Mucosa of rectum (tissue), 2 donors: Measurements from ENCODE around the gene MAP3K5.

Experiments
- H3K27ac ChIP-seq, 2 donors: one replicate each; pipeline ENCODE4 v1.7.0; 2013; ENCODE audit warnings: inconsistent platforms in 2 of 2, low read depth in 2 of 2, low read length in 2 of 2
- H3K27me3 ChIP-seq, 2 donors: one replicate each; pipeline ENCODE4 v1.7.0; 2013; ENCODE audit warnings: low read length in 2 of 2; ENCODE audit not compliant: control insufficient read depth in 2 of 2, insufficient read depth in 2 of 2
- H3K36me3 ChIP-seq, 2 donors: one replicate each; pipeline ENCODE4 v1.7.0; 2013; ENCODE audit warnings: low read length in 2 of 2; ENCODE audit not compliant: control insufficient read depth in 2 of 2, insufficient read depth in 2 of 2
- H3K4me1 ChIP-seq, 2 donors: one replicate each; pipeline ENCODE4 v1.7.0; 2013; ENCODE audit warnings: low read length in 2 of 2, mild to moderate bottlenecking in 1 of 2; ENCODE audit not compliant: control insufficient read depth in 2 of 2, insufficient read depth in 2 of 2
- H3K4me3 ChIP-seq, 2 donors: one replicate each; pipeline ENCODE4 v1.7.0; 2013; ENCODE audit warnings: low read length in 2 of 2
- H3K9ac ChIP-seq, 2 donors: one replicate each; pipeline ENCODE4 v1.7.0; 2013; ENCODE audit warnings: low read length in 2 of 2, low read depth in 1 of 2, mild to moderate bottlenecking in 1 of 2
- H3K9me3 ChIP-seq, 2 donors: one replicate each; pipeline ENCODE4 v1.7.0; 2013; ENCODE audit warnings: low read length in 2 of 2; ENCODE audit not compliant: control insufficient read depth in 2 of 2
- donor health status: healthy.
- donor health status: Normal muscosa, but diverticular disease.

Gene MAP3K5

GRCh38 chr6:136792410-136793262 lies at the start of gene MAP3K5:
Gene MAP3K5, minus strand, starts transcription at chr6:136792477. Its CDS starts 320 bp downstream, at chr6:136792157.
- H3K36me3 ChIP-seq, result no peaks in the 10 kb centered on the region
- peak within 1 kb of the TSS; percentile 95 to 99 for H3K4me3 ChIP-seq
- H3K27me3 ChIP-seq, result no peaks in the 10 kb centered on the region
- peak within 1 kb of the TSS; percentile 94 to 96 for H3K9ac ChIP-seq
- H3K27ac ChIP-seq, result peak within 1 kb of the TSS; percentile 97 to 98
- no peaks in the 10 kb centered on the region for H3K9me3 ChIP-seq
- H3K4me1 ChIP-seq, result peaks cover 11 to 14% of the 10 kb centered on the region in 2 donors

GRCh38 chr6:136840276-136841001 lies 48.2 kb upstream of the MAP3K5 start:
- no peaks in the 10 kb centered on the region for H3K4me1 ChIP-seq
- H3K27ac ChIP-seq, result no peak overlapping the region
- no peaks in the 10 kb centered on the region for H3K9me3 ChIP-seq
- H3K9ac ChIP-seq, result no peak overlapping the region
- no peaks in the 10 kb centered on the region for H3K27me3 ChIP-seq
- H3K36me3 ChIP-seq, result peaks cover 2 to 5% of the 10 kb centered on the region in 2 donors
- H3K4me3 ChIP-seq, result no peak overlapping the region

- no peak overlapping the region for H3K9ac ChIP-seq
- no peaks in the 10 kb centered on the region for H3K4me1 ChIP-seq
- no peaks in the 10 kb centered on the region for H3K27me3 ChIP-seq
- H3K36me3 ChIP-seq, result peaks cover 5 to 19% of the 10 kb centered on the region in 2 donors
- H3K4me3 ChIP-seq, result no peak overlapping the region
- H3K9me3 ChIP-seq, result peaks cover 0 to 10% of the 10 kb centered on the region in 2 donors
- no peak overlapping the region for H3K27ac ChIP-seq
Measured at GRCh38 chr6:136831873-136832562, 39.7 kb upstream of the MAP3K5 start.

GRCh38 chr6:136826216-136826615 lies 33.9 kb upstream of the MAP3K5 start:
- Histone ChIP-seq H3K27me3 (no peaks in the 10 kb centered on the region), H3K4me3 (no peak overlapping the region), H3K27ac (no peak overlapping the region), H3K9ac (no peak overlapping the region), H3K4me1 (peaks cover 4 to 9% of the 10 kb centered on the region in 2 donors), H3K36me3 (peaks cover 4 to 19% of the 10 kb centered on the region in 2 donors), H3K9me3 (no peaks in the 10 kb centered on the region)

- Histone ChIP-seq H3K9me3 (no peaks in the 10 kb centered on the region), H3K9ac (peak overlapping the region; percentile 42 to 82), H3K36me3 (peaks cover under 1 to 10% of the 10 kb centered on the region in 2 donors), H3K27ac (peak overlapping the region; percentile 89 to 93), H3K27me3 (peaks cover 0 to 3% of the 10 kb centered on the region in 2 donors), H3K4me1 (peaks cover 4 to 9% of the 10 kb centered on the region in 2 donors), H3K4me3 (peak overlapping the region; percentile 80 to 95)
Measured at GRCh38 chr6:136823128-136823660, 30.9 kb upstream of the MAP3K5 start.

GRCh38 chr6:136822376-136823127 lies 30.3 kb upstream of the MAP3K5 start, which contains the start of gene PEX7:
Gene PEX7, plus strand, starts transcription at chr6:136822592. Its CDS starts 74 bp downstream, at chr6:136822666.
- peaks cover 4 to 9% of the 10 kb centered on the region in 2 donors for H3K4me1 ChIP-seq
- peaks cover 0 to 10% of the 10 kb centered on the region in 2 donors for H3K36me3 ChIP-seq
- H3K27ac ChIP-seq, result peak within 1 kb of the TSS; percentile 89 to 93
- peak within 1 kb of the TSS; percentile 42 to 82 for H3K9ac ChIP-seq
- peaks cover 0 to 3% of the 10 kb centered on the region in 2 donors for H3K27me3 ChIP-seq
- no peaks in the 10 kb centered on the region for H3K9me3 ChIP-seq
- H3K4me3 ChIP-seq, result peak within 1 kb of the TSS; percentile 80 to 95

GRCh38 chr6:136822046-136822375 lies 29.7 kb upstream of the MAP3K5 start:
- H3K36me3 ChIP-seq, result peaks cover 0 to 8% of the 10 kb centered on the region in 2 donors

GRCh38 chr6:136820561-136820960 lies 28.3 kb upstream of the MAP3K5 start:
- H3K9ac ChIP-seq, result no peak overlapping the region
- no peak overlapping the region for H3K27ac ChIP-seq
- no peaks in the 10 kb centered on the region for H3K36me3 ChIP-seq
- peaks cover 4 to 9% of the 10 kb centered on the region in 2 donors for H3K4me1 ChIP-seq
- H3K4me3 ChIP-seq, result no peak overlapping the region
- no peaks in the 10 kb centered on the region for H3K9me3 ChIP-seq
- H3K27me3 ChIP-seq, result peaks cover 0 to 3% of the 10 kb centered on the region in 2 donors

More at GRCh38 chr6:136822046-136822375, 29.7 kb upstream of the MAP3K5 start:
- peaks cover 0 to 3% of the 10 kb centered on the region in 2 donors for H3K27me3 ChIP-seq
- H3K9ac ChIP-seq, result peak overlapping the region; percentile 42 to 82
- peaks cover 4 to 9% of the 10 kb centered on the region in 2 donors for H3K4me1 ChIP-seq
- no peaks in the 10 kb centered on the region for H3K9me3 ChIP-seq
- peak overlapping the region; percentile 80 to 95 for H3K4me3 ChIP-seq
- peak overlapping the region; percentile 89 to 93 for H3K27ac ChIP-seq

GRCh38 chr6:136816656-136817055 lies 24.4 kb upstream of the MAP3K5 start:
- no peak overlapping the region for H3K4me3 ChIP-seq
- no peaks in the 10 kb centered on the region for H3K9me3 ChIP-seq
- no peaks in the 10 kb centered on the region for H3K36me3 ChIP-seq
- peaks cover 0 to 3% of the 10 kb centered on the region in 2 donors for H3K27me3 ChIP-seq
- H3K9ac ChIP-seq, result no peak overlapping the region
- H3K4me1 ChIP-seq, result peaks cover under 1 to 2% of the 10 kb centered on the region in 2 donors
- no peak overlapping the region for H3K27ac ChIP-seq
